Occipital lobe (tissue), 2 donors: ENCODE data around the gene AGXT. TPM values are rescaled to one million over a fixed set of nuclear protein-coding genes. Genes with fewer than 3 reads are reported as not detected.

ENCODE experiments used
- DNase-seq: peaks from one replicate; lab custom pipeline; 2025; lab: John Stamatoyannopoulos, UW
- total RNA-seq: library from RNA; depleted of rRNA; stranded (reverse); fragments of >200 nt; gene quantifications from one replicate; pipeline ENCODE4 v1.2.3, GENCODE V29; 2014

AGXT gene
- total RNA-seq, 1 donor from 2014 or later, result not detected

DNA sequence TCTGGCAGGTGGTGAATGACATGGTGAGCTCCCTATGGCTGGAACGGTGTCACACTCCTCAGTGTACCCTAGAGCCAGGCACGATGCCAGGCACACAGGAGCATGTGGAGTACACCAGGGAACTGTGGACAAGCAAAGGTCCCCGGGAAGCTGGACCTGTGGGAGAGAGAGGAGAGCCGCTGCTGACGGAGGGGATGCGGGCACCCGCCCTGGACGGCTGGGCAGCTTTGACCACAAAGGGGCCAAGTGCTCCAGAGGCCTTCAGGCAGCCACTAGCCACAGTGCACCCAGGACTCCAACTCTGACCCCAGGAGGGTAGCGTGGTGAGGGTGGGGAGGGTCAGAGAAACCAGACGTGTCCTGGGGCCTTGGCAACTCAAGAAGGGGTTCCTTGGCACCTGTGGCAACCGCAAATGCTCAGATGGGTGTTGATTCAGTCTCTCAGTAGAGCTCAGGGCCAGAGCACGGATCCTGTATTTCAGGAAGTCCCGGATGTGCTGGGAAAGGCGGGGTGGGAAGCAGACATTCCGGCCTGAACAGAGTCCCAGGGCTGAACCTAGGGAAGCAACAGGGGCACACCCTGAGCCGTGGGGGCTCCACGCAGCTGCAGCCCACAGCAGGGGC, 29.6 kb downstream of the AGXT start:
- no peak for DNase-seq

- peak; percentile 26 for DNase-seq
Observed at GRCh38 chr2:240898731-240899467, 30.3 kb downstream of the AGXT start.

DNA sequence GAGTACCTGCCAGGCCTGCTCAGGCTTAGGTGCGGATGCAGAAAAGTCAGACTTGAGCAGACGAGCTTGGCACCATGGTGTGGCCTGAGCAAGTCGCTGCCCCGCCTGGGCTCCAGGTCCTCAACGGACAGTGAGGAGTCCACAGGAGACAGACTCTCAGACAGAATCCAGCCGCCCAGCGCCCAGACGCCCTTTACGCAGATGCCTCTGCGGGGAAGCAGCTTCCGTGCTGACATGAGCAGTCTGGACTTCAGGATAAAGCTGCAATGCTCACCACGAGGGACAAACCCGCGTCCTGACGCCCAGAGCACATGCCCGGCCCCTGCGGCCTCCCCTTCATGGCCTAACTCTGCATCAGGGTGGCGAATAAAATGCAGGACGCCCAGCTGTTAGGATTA, 30.8 kb downstream of the AGXT start:
- no peak for DNase-seq

DNA sequence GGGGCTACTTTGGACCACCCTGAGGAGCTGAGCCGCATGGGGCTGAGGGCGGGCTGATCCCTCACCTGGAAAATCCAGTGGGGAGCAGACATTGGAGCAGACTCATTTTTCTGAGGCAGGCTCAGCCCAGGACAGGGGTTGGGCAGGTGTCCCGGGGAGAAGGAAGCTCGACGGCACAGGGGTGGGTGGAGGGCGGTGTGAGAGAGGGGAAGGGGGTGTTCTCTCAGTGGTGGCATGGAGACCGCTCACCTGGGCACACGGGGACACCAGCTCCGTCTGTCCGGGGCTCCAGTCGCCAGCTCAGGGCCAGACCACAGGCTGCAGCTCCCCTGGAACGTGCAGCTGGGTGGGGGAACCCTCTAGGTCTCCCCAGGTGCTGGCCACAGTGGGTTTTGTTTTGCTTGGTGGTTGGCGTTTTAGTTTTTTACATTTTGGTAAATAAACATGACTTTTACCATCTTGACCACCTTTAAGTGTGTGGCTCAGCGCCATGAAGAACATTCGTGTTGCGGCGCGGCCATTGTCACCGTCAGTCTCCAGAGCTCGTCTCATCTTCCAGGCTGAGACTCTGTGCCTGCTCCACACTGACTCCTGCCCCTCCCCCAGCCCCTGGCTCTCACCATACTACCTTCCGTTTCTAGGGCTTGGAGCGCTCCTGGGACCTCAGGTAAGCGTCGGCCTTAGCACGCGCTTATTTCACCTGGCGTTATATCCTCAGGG, 31.7 kb downstream of the AGXT start:
- DNase-seq, result no peak

DNA sequence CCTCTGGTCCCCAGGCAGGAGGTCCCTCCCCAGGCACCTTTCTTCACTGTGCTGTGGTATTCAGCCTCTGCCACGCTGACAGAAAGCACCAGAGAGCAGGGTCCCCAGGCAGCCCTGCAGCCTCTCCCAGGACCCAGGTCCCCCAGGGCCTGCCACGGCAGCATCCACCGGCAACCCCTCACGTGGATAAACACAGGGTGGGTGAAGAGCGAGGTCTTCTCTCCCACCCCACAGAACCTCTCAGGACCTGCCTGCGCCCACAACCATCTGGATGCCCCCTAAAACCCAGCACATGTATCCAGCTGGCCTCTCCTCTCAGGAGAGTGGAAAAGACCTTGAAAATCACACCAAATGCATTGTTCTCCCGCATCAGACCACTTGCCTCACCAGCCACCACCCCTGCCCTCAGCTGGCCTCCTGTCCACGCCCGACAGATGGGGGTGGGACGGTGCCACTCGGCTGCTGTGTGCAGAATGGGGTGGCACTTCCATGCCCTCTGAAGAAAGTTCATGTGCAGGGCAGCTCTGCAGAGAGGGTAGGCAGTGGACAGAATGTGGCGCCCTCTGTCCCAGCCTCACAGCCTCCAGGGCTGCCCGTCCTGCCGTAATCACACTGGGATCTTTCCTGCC, 33.5 kb downstream of the AGXT start:
- DNase-seq, result no peak

DNA sequence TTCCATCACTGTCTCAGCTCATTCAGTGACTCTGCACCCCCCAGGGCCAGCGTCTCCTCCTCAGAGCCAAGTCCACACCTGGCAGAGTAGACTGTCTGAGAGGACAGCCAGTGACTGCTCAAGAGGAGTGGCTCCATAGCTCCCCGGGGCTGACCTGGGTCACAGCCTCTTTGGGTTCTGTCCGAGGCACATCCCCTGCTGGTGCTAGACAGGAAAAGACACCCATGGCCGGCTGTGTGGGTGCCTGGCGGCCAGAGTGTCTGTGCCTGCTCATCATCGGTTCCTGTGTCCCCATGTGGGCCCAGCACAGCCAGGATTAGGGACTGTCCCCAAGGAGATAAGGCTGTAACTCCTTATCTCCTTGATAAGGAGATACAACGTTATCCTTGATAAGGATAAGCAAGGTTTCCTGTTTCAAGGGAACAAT, 34.0 kb downstream of the AGXT start:
- no peak for DNase-seq

DNA sequence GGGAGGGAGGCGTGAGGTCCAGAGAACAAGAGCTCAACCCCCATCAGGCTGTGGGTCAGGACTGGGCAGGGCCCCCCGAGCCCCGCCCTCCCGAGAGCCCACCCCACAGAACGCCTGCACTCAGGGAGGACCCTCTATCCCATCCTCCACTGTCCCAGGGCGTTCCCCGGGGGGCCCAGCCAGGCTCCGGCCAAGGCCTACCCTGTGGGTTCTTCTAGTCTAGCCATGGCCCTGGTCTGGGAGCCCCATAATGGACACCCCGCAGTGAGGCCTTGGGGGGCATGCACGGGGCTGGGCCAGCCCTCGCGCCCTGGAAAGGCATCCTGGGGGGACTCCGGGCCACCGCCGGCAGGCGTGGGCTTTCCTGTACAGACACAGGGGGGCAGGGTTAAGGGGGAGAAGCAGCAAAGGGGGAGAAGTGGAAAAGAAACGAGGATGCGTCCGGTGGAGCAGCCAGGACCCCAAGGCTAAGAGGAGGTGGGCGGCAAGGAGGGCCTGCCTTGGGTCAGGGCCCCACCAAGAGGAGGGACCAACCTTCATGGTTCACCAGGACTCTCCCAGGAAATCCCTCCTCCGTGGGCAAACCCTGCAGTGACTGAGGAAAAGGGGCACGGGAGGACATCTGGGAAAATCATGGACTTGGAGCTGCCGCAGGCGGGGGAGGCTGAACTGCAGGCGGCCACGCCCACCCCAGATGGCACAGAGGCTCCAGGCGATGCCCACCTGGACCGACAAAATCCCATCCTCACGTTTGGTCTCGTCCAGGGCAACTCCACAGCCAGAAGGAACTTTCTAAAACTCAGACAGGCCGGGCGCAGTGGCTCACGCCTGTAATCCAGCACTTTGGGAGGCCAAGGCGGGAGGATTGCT, 34.8 kb downstream of the AGXT start:
- DNase-seq, result no peak

GRCh38 chr2:240904216-240905175, 35.9 kb downstream of the AGXT start:
- DNase-seq, result no peak

DNA sequence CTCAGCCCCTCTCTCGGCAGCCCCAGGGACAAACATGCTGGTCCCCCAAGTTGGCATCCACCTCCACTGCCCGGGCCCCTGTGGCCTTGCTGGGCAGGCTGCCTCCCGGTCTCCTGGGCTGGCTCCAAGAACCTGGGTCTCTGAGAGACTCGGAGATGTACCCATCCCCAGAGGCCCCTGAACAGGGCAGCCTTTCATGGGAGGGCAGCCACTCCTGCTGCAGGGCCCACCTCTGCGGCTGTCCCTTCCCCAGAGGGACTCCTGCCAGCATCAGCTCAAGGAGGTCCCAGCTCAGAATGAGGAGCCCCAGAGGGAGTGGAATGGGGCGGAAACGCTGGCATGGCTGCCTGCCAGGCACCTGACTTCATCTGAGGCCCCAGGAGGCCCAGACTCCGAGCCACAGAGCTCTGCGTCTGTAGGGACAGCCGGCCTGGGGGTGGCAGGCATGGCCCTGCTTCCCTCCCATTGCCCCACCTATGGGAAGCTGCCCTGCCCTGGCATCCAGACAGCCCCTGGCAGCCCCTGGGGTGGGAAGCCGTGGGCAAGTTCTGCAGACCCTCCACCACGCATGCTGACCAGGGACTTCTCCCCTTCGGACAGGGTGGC, 36.7 kb downstream of the AGXT start:
- no peak for DNase-seq

GRCh38 chr2:240906141-240906910, 37.7 kb downstream of the AGXT start, which contains the start of gene CROCC2:
CROCC2 (plus strand) TSS chr2:240906336; CDS start chr2:240906514, 178 bp downstream.
- no peak for DNase-seq

GRCh38 chr2:240906911-240907590, 38.4 kb downstream of the AGXT start:
- no peak for DNase-seq

GRCh38 chr2:240909216-240909974, 40.8 kb downstream of the AGXT start:
- DNase-seq, result no peak

- no peak for DNase-seq
Observed at GRCh38 chr2:240911641-240912265, 43.1 kb downstream of the AGXT start.

DNA sequence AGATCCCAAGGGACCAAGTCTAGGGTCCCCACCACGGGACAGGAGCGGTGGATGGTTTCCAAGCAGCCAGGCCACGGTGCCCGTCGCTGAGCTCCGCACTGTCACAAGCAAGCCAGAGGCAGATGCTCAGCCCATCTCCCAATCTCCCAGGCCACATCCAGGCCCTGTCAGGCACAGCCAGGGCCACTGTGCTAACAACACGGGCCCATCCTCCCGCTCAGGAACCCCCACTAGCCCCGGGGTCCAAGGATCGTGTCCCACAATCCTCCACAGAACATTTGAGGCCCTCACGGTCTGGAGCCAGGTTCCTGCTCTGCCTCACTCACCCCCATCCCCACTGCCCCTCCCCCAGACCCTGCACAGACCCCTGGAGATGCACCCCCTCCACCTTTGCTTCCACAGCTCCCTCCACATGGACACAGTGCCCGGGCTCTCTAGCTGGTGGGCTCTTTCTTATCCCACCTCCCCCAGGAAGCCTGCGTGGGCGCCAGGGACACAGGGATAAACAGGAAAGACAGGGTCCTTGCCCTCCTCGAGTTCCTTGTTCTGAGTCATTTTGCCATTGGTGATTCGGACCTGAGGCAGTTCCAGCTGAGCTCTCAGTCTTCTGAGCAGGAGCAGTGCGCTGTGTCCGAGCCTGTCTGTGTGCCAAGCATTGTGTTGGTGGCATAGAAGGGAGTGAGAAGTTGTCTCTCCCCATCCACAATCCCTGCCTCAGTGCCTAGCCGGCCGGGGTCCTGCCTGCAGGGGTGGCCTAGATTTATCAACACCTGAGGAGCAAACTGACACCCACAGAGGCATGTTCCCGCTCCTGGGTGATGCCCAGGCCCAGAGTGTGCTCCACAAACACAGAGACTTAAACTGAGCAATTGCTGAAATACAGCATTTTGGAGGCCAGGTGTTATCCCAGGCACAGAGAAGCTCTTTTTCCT, 44.5 kb downstream of the AGXT start:
- DNase-seq, result no peak

GRCh38 chr2:240913810-240914644, 45.4 kb downstream of the AGXT start:
- DNase-seq, result no peak
